H9 (cell line): Measurements from ENCODE around the gene DOK6. TPM values are rescaled to one million over a fixed set of nuclear protein-coding genes. Genes with fewer than 3 reads are reported as not detected.

Source experiments
- DNase-seq: peaks from one replicate; pipeline ENCODE4 v3.0.0-alpha.2; 2017
- H2AFZ ChIP-seq: one replicate; pipeline ENCODE4 v1.6.1; 2013; ENCODE audit warnings: mild to moderate bottlenecking, low read length, control low read depth, moderate library complexity
- H2AK5ac ChIP-seq: 2 replicates; pipeline ENCODE4 v1.6.1; 2013; ENCODE audit warnings: low read length, control low read depth, mixed read lengths; ENCODE audit not compliant: insufficient read length
- H2BK120ac ChIP-seq: one replicate; pipeline ENCODE4 v1.6.1; 2013; ENCODE audit warnings: low read depth, mild to moderate bottlenecking, low read length, control low read depth, inconsistent platforms; ENCODE audit not compliant: poor library complexity, severe bottlenecking
- H2BK12ac ChIP-seq: 2 replicates; pipeline ENCODE4 v1.6.1; 2013; ENCODE audit warnings: low read length, control low read depth, mixed read lengths, low read depth; ENCODE audit not compliant: insufficient read length
- H2BK15ac ChIP-seq: 2 replicates; pipeline ENCODE4 v1.6.1; 2013; ENCODE audit warnings: low read depth, low read length, control low read depth
- H2BK20ac ChIP-seq: one replicate; pipeline ENCODE4 v1.6.1; 2013; ENCODE audit warnings: low read depth, mild to moderate bottlenecking, low read length, control low read depth, inconsistent platforms; ENCODE audit not compliant: poor library complexity, severe bottlenecking
- H2BK5ac ChIP-seq: 2 replicates; pipeline ENCODE4 v1.6.1; 2013; ENCODE audit warnings: low read length, control low read depth, mixed read lengths; ENCODE audit not compliant: insufficient read length
- H3K14ac ChIP-seq: 2 replicates; pipeline ENCODE4 v1.6.1; 2013; ENCODE audit warnings: low read length, control low read depth; ENCODE audit not compliant: insufficient read depth
- H3K18ac ChIP-seq: 2 replicates; pipeline ENCODE4 v1.6.1; 2013; ENCODE audit warnings: low read depth, mild to moderate bottlenecking, mixed read lengths, low read length, control low read depth; ENCODE audit not compliant: insufficient read length
- H3K23ac ChIP-seq: 2 replicates; pipeline ENCODE4 v1.6.1; 2013; ENCODE audit warnings: low read length, control low read depth, mixed read lengths, low read depth; ENCODE audit not compliant: insufficient read length
- H3K23me2 ChIP-seq: 2 replicates; pipeline ENCODE4 v1.6.1; 2013; ENCODE audit warnings: low read depth, mild to moderate bottlenecking, mixed read lengths, low read length, control low read depth; ENCODE audit not compliant: insufficient read length, poor library complexity, severe bottlenecking
- H3K27ac ChIP-seq: 2 replicates; pipeline ENCODE4 v1.5.1; 2013; ENCODE audit warnings: low read length, control low read depth, mixed read lengths, low read depth; ENCODE audit not compliant: insufficient read length
- H3K27me3 ChIP-seq: 2 replicates; pipeline ENCODE4 v1.6.1; 2013; ENCODE audit warnings: low read length, control low read depth, inconsistent platforms; ENCODE audit not compliant: insufficient read depth
- H3K4ac ChIP-seq: 2 replicates; pipeline ENCODE4 v1.6.1; 2013; ENCODE audit warnings: low read depth, mild to moderate bottlenecking, control low read depth, inconsistent platforms, low read length, moderate library complexity
- H3K4me1 ChIP-seq: 2 replicates; pipeline ENCODE4 v1.6.1; 2013; ENCODE audit warnings: low read length, control low read depth, inconsistent platforms; ENCODE audit not compliant: insufficient read depth
- H3K4me2 ChIP-seq: 2 replicates; pipeline ENCODE4 v1.6.1; 2013; ENCODE audit warnings: low read length, control low read depth, mixed read lengths; ENCODE audit not compliant: insufficient read length, insufficient read depth
- H3K56ac ChIP-seq: 2 replicates; pipeline ENCODE4 v1.6.1; 2013; ENCODE audit warnings: low read depth, mild to moderate bottlenecking, mixed read lengths, low read length, control low read depth; ENCODE audit not compliant: insufficient read length
- H3K79me1 ChIP-seq: 2 replicates; pipeline ENCODE4 v1.6.1; 2013; ENCODE audit warnings: low read depth, mild to moderate bottlenecking, moderate library complexity, low read length, control low read depth, inconsistent platforms; ENCODE audit not compliant: insufficient read depth, poor library complexity, severe bottlenecking
- H3K79me2 ChIP-seq: 2 replicates; pipeline ENCODE4 v1.6.1; 2013; ENCODE audit warnings: low read length, control low read depth, inconsistent platforms; ENCODE audit not compliant: insufficient read depth
- H3K9ac ChIP-seq: 2 replicates; pipeline ENCODE4 v1.6.1; 2013; ENCODE audit warnings: low read length, control low read depth, mixed read lengths; ENCODE audit not compliant: insufficient read length; ENCODE audit errors: extremely low read depth
- H3K9me3 ChIP-seq: one replicate; pipeline ENCODE4 v1.6.1; 2013; ENCODE audit warnings: low read depth, low read length, inconsistent platforms; ENCODE audit not compliant: control insufficient read depth
- H3T11ph ChIP-seq: one replicate; pipeline ENCODE4 v1.6.1; 2013; ENCODE audit warnings: mild to moderate bottlenecking, low read length, control low read depth, inconsistent platforms
- H4K20me1 ChIP-seq: one replicate; pipeline ENCODE4 v1.6.1; 2013; ENCODE audit not compliant: control insufficient read depth, insufficient read length, insufficient read depth
- H4K5ac ChIP-seq: 2 replicates; pipeline ENCODE4 v1.6.1; 2013; ENCODE audit warnings: low read depth, mild to moderate bottlenecking, mixed read lengths, low read length, control low read depth; ENCODE audit not compliant: insufficient read length
- H4K8ac ChIP-seq: replicated peaks from 2 replicates; pipeline ENCODE4 v1.6.1; 2013; ENCODE audit warnings: low read length, control low read depth, mixed read lengths, low read depth; ENCODE audit not compliant: insufficient read length
- H4K91ac ChIP-seq: 2 replicates; pipeline ENCODE4 v1.6.1; 2013; ENCODE audit warnings: low read depth, mild to moderate bottlenecking, moderate library complexity, mixed read lengths, low read length, control low read depth; ENCODE audit not compliant: insufficient read length
- H3K27ac Mint-ChIP-seq, 3 experiments: 2 replicates in 2 of 3; 3 replicates in 1 of 3; pipeline ENCODE4 v1.8.0; 2020 to 2021; ENCODE audit warnings: mixed read lengths in 3 of 3, mild to moderate bottlenecking in 1 of 3, moderate library complexity in 1 of 3
- H3K27me3 Mint-ChIP-seq: 2 replicates; pipeline ENCODE4 v1.8.0; 2021; ENCODE audit warnings: low read depth, mild to moderate bottlenecking, moderate library complexity, mixed read lengths
- H3K36me3 Mint-ChIP-seq, 3 experiments: 2 replicates in 2 of 3; 3 replicates in 1 of 3; pipeline ENCODE4 v1.8.0; 2020 to 2021; ENCODE audit warnings: low read depth in 3 of 3, mixed read lengths in 3 of 3; ENCODE audit not compliant: insufficient read depth in 1 of 3
- H3K4me1 Mint-ChIP-seq, 2 experiments: 2 replicates each; pipeline ENCODE4 v1.8.0; 2020; ENCODE audit warnings: mixed read lengths in 2 of 2
- H3K4me3 Mint-ChIP-seq, 2 experiments: 2 replicates in 1 of 2; 3 replicates in 1 of 2; pipeline ENCODE4 v1.8.0; 2020 to 2021; ENCODE audit warnings: mild to moderate bottlenecking in 2 of 2, mixed read lengths in 2 of 2, moderate library complexity in 1 of 2
- H3K9me3 Mint-ChIP-seq, 2 experiments: 2 replicates in 1 of 2; 3 replicates in 1 of 2; pipeline ENCODE4 v1.8.0; 2020; ENCODE audit warnings: mild to moderate bottlenecking in 2 of 2, mixed read lengths in 2 of 2, moderate library complexity in 1 of 2
- CTCF ChIP-seq: fragments of 200-600 bp; sonication (generic); conservative IDR thresholded peaks from 3 replicates; pipeline ENCODE4 v1.8.0; 2021; ENCODE audit warnings: antibody characterized with exemption, mild to moderate bottlenecking
- WGBS: extraction: QIAGEN DNeasy Blood & Tissue Kit; methylation state at CpG from one replicate; pipeline ENCODE4 v1.1.7; 2013; ENCODE audit warnings: missing lambda C conversion rate, low lambda C conversion rate, mixed read lengths; ENCODE audit not compliant: insufficient read length; ENCODE audit errors: extremely low coverage; 5-methylcytosine and 5-hydroxymethylcytosine counted together
- total RNA-seq: library from RNA; stranded (reverse); gene quantifications from 2 replicates; pipeline ENCODE4 v1.2.1, GENCODE V29; 2021

DOK6 gene
- total RNA-seq, 1 experiment from 2014 or later: 0.20 TPM

GRCh38 chr18:69580107-69580506, 179.4 kb downstream of the DOK6 start:
- no peaks in the 10 kb centered on the region for H3K4me1 ChIP-seq
- H3K27ac ChIP-seq: no peak overlapping the region
- H3K9me3 Mint-ChIP-seq: no peaks in the 10 kb centered on the region
- no peak overlapping the region for H2BK120ac ChIP-seq
- no peak overlapping the region for H2AFZ ChIP-seq
- no peaks in the 10 kb centered on the region for H3K79me2 ChIP-seq
- H3K14ac ChIP-seq: no peak overlapping the region
- no peak overlapping the region for H4K91ac ChIP-seq
- no peak overlapping the region for H3K23ac ChIP-seq
- H2BK15ac ChIP-seq: no peak overlapping the region
- WGBS: no CpG with 5 or more reads among the region's 3 CpGs
- no peak overlapping the region for H2AK5ac ChIP-seq
- no peaks in the 10 kb centered on the region for H3K27me3 ChIP-seq
- no peak overlapping the region for H3K4me2 ChIP-seq
- no peaks in the 10 kb centered on the region for H4K20me1 ChIP-seq
- H3K4me3 Mint-ChIP-seq: no peak overlapping the region
- no peak overlapping the region for H2BK20ac ChIP-seq
- no peaks in the 10 kb centered on the region for H3K79me1 ChIP-seq
- H3K9me3 ChIP-seq: no peaks in the 10 kb centered on the region
- H3K27me3 Mint-ChIP-seq: no peaks in the 10 kb centered on the region
- H3K56ac ChIP-seq: no peak overlapping the region
- no peak for DNase-seq
- H4K8ac ChIP-seq: no peak overlapping the region
- H3K4me1 Mint-ChIP-seq: no peaks in the 10 kb centered on the region
- no peaks in the 10 kb centered on the region for H3K36me3 Mint-ChIP-seq
- no peak overlapping the region for H3K9ac ChIP-seq
- H3K4ac ChIP-seq: no peak overlapping the region
- H2BK5ac ChIP-seq: no peak overlapping the region
- H2BK12ac ChIP-seq: no peak overlapping the region
- no peak for TF ChIP-seq CTCF
- H4K5ac ChIP-seq: no peak overlapping the region
- no peaks in the 10 kb centered on the region for H3K23me2 ChIP-seq
- H3T11ph ChIP-seq: no peak overlapping the region
- H3K27ac Mint-ChIP-seq: peak overlapping the region in 1 of 3 experiments; percentile 29; a peak in 1 of 7 replicates
- no peak overlapping the region for H3K18ac ChIP-seq
